ENCODE data around the gene ASTN2.

DNA sequence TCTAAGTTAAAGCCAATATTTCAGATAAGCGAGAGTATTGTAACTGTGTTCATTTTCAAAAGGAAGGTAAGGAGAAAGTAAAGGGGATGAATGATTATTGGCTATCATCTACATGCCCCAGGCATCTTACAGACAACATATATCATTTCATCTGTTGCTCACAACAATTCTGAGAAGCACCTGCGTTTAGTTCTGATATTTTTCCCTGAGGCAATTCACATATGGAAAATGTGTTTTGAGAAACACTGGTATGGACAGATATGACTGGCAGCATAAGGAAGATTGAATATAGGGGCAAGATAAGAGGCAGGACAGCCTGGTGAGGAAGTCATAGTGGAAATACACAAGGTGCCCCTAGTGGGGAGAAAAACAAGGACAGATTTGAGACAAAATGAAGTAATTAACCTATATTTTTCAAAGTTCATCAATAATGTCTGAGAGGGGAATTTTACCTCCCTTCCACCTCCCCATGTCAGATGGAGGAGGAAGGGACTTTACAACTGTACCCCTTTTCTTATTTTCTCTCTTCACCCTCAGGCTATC is 815.4 kb downstream of the ASTN2 start:
- no peak for TF ChIP-seq ZNF274 (IDR thresholded peaks at IDR 0.05; ENCODE audit: low read depth, low read length)
- TF ChIP-seq SUZ12 (IDR thresholded peaks at IDR 0.05; ENCODE audit: extremely low read depth, insufficient read depth, insufficient read length), result no peak

Measured in NT2/D1 (cell line).